Breast epithelium (tissue), 4 donors: ENCODE measurements around the gene USP8. TPM values are rescaled to one million over a fixed set of nuclear protein-coding genes. Genes with fewer than 3 reads are reported as not detected.
"Not testable (repeated sequence)": the region's sequence is repeated elsewhere in the genome, so short reads cannot be mapped to it uniquely, and the experiment has no call there.

Experiments used
- DNase-seq, 2 donors: peaks; one replicate each; pipeline ENCODE4 v3.0.0-alpha.2; 2019; ENCODE audit warnings: low spot score in 2 of 2
- H3K27ac ChIP-seq, 2 donors: fragments of 200-600 bp; sonication (generic) in 1 of 2; one replicate each; pipeline ENCODE4 v1.5.1; 2016 to 2019; ENCODE audit warnings: mild to moderate bottlenecking in 1 of 2
- H3K27me3 ChIP-seq, 2 donors: fragments of 200-600 bp; sonication (generic) in 1 of 2; one replicate each; pipeline versions ENCODE4 v1.5.1 to v1.6.0; 2017 to 2019; ENCODE audit warnings: control low read depth in 1 of 2, mild to moderate bottlenecking in 1 of 2
- H3K36me3 ChIP-seq: fragments of 200-600 bp; one replicate; pipeline ENCODE4 v1.5.1; 2019
- H3K4me1 ChIP-seq, 2 donors: fragments of 200-600 bp; sonication (generic); one replicate each; pipeline ENCODE4 v1.5.1; 2016 to 2019; ENCODE audit warnings: control low read depth in 1 of 2
- H3K4me3 ChIP-seq, 3 donors: fragments of 200-600 bp; sonication (generic); 1 replicate in 2 of 3; 2 replicates in 1 of 3; pipeline ENCODE4 v1.5.1; 2016 to 2019; ENCODE audit warnings: mild to moderate bottlenecking in 3 of 3, moderate library complexity in 2 of 3
- H3K9me3 ChIP-seq, 2 donors: fragments of 200-600 bp; sonication (generic) in 1 of 2; one replicate each; pipeline ENCODE4 v1.5.1; 2016 to 2019; ENCODE audit warnings: control low read depth in 1 of 2
- CTCF ChIP-seq, 3 donors: fragments of 450-650 bp; IDR thresholded peaks; one replicate each; pipeline ENCODE4 v1.5.1; 2016 to 2017; ENCODE audit warnings: antibody characterized with exemption in 3 of 3, mild to moderate bottlenecking in 3 of 3, moderate library complexity in 3 of 3
- POLR2A ChIP-seq: fragments of 450-650 bp; IDR thresholded peaks from one replicate; pipeline ENCODE4 v1.6.1; 2016; ENCODE audit warnings: antibody characterized with exemption, mild to moderate bottlenecking, moderate library complexity
- POLR2AphosphoS5 ChIP-seq, 3 donors: sonication (generic); formaldehyde crosslinking; IDR thresholded peaks; one replicate each; pipeline ENCODE4 v1.6.1; 2017; ENCODE audit warnings: antibody characterized with exemption in 3 of 3
- intact Hi-C: fragments of 100-400 bp; cut with DNase I; formaldehyde crosslinking; loops from one replicate; pipeline ENCODE4 v1.15.1; 2023; ENCODE audit warnings: low total_unique reads
- total RNA-seq, 3 donors: library from RNA; depleted of rRNA; stranded (reverse); fragments of >200 nt; gene quantifications; one replicate each; pipeline ENCODE4 v1.1.0, GENCODE V29; 2016

USP8 gene
- total RNA-seq, 3 donors from 2014 or later = 40.6 to 84.7 (median 47.2) TPM

GRCh38 chr15:50415752-50416404 is 8.3 kb upstream of the USP8 start:
- Histone ChIP-seq H3K27me3 (no peaks in the 10 kb centered on the region), H3K36me3 (no peaks in the 10 kb centered on the region), H3K4me1 (no peaks in the 10 kb centered on the region), H3K4me3 (no peak overlapping the region), H3K9me3 (no peaks in the 10 kb centered on the region), H3K27ac (no peak overlapping the region)
- DNase-seq = no peak
- intact Hi-C loops = no loop called here
- TF ChIP-seq POLR2A (no peak), CTCF (IDR thresholded peaks at IDR 0.05) (no peak), POLR2AphosphoS5 (IDR thresholded peaks at IDR 0.05) (no peak)

GRCh38 chr15:50416890-50417289 is 7.3 kb upstream of the USP8 start:
- Histone ChIP-seq H3K27ac (no peak overlapping the region), H3K27me3 (no peaks in the 10 kb centered on the region), H3K9me3 (no peaks in the 10 kb centered on the region), H3K36me3 (no peaks in the 10 kb centered on the region), H3K4me3 (no peak overlapping the region), H3K4me1 (no peaks in the 10 kb centered on the region)
- DNase-seq = no peak
- intact Hi-C loops = no loop called here
- no peak for TF ChIP-seq CTCF (IDR thresholded peaks at IDR 0.05)
- TF ChIP-seq POLR2A = no peak
- no peak for TF ChIP-seq POLR2AphosphoS5 (IDR thresholded peaks at IDR 0.05)

- Histone ChIP-seq H3K27me3 (no peaks in the 10 kb centered on the region), H3K9me3 (no peaks in the 10 kb centered on the region), H3K36me3 (no peaks in the 10 kb centered on the region), H3K4me3 (no peak overlapping the region), H3K4me1 (no peaks in the 10 kb centered on the region), H3K27ac (no peak overlapping the region)
- intact Hi-C loops = no loop called here
- no peak for DNase-seq
- no peak for TF ChIP-seq POLR2A
- no peak for TF ChIP-seq POLR2AphosphoS5 (IDR thresholded peaks at IDR 0.05)
- no peak for TF ChIP-seq CTCF (IDR thresholded peaks at IDR 0.05)
Measured at GRCh38 chr15:50418041-50418583, 6.1 kb upstream of the USP8 start.

GRCh38 chr15:50425219-50425618 is 1.0 kb downstream of the USP8 start:
- intact Hi-C loops = no loop called here
- H3K4me3 ChIP-seq = peak overlapping the region; percentile 76 to 83 (median 83)
- H3K9me3 ChIP-seq = no peaks in the 10 kb centered on the region
- no peak for DNase-seq
- no peaks in the 10 kb centered on the region for H3K36me3 ChIP-seq
- TF ChIP-seq POLR2A (no peak), POLR2AphosphoS5 (IDR thresholded peaks at IDR 0.05) (no peak), CTCF (IDR thresholded peaks at IDR 0.05) (no peak)
- H3K4me1 ChIP-seq = peaks cover 7 to 9% of the 10 kb centered on the region in 2 donors
- peak overlapping the region; percentile 94 to 95 for H3K27ac ChIP-seq
- no peaks in the 10 kb centered on the region for H3K27me3 ChIP-seq

GRCh38 chr15:50425678-50426246 is 1.6 kb downstream of the USP8 start:
- H3K27me3 ChIP-seq, intact Hi-C loops, DNase-seq, H3K9me3 ChIP-seq, H3K36me3 ChIP-seq, H3K4me1 ChIP-seq, H3K27ac ChIP-seq: not testable (repeated sequence)
- H3K4me3 ChIP-seq = peak overlapping the region; percentile 76 to 83 (median 83)
